Heart left ventricle (tissue), 16 donors: Measurements from ENCODE around the gene DNAJC3. TPM values are rescaled to one million over a fixed set of nuclear protein-coding genes. Genes with fewer than 3 reads are reported as not detected.

Source experiments
- ATAC-seq, 4 donors: fragments of 200-7000 bp; cut with Tn5 transposase; one replicate each; pipeline ENCODE4 v1.9.1; 2020 to 2022; ENCODE audit warnings: moderate library complexity in 4 of 4, mild to moderate bottlenecking in 3 of 4, moderate number of reproducible peaks in 1 of 4
- DNase-seq, 5 donors: peaks; one replicate each; pipeline ENCODE4 v3.0.0-alpha.2; 2020
- H3K27ac ChIP-seq, 12 donors: fragments of 200-600 bp; sonication (generic) in 4 of 12; one replicate each; pipeline versions ENCODE4 v1.5.0 to v1.8.0; 2016 to 2022; ENCODE audit warnings: mild to moderate bottlenecking in 2 of 12
- H3K27me3 ChIP-seq, 9 donors: fragments of 200-600 bp; sonication (generic) in 2 of 9; one replicate each; pipeline versions ENCODE4 v1.5.1 to v1.8.0; 2016 to 2022; ENCODE audit warnings: mild to moderate bottlenecking in 3 of 9
- H3K36me3 ChIP-seq, 9 donors: fragments of 200-600 bp; sonication (generic) in 2 of 9; one replicate each; pipeline versions ENCODE4 v1.5.0 to v1.8.0; 2018 to 2022; ENCODE audit warnings: mild to moderate bottlenecking in 2 of 9
- H3K4me1 ChIP-seq, 12 donors: fragments of 200-600 bp; sonication (generic) in 4 of 12; one replicate each; pipeline versions ENCODE4 v1.5.0 to v1.8.0; 2016 to 2022; ENCODE audit warnings: mild to moderate bottlenecking in 3 of 12
- H3K4me3 ChIP-seq, 12 donors: fragments of 200-600 bp; sonication (generic) in 4 of 12; one replicate each; pipeline versions ENCODE4 v1.5.0 to v1.8.0; 2017 to 2022; ENCODE audit warnings: mild to moderate bottlenecking in 9 of 12, moderate library complexity in 4 of 12
- H3K9me3 ChIP-seq, 12 donors: fragments of 200-600 bp; sonication (generic) in 4 of 12; one replicate each; pipeline versions ENCODE4 v1.5.0 to v1.8.0; 2016 to 2022; ENCODE audit warnings: mild to moderate bottlenecking in 1 of 12
- POLR2A ChIP-seq, 2 donors: fragments of 450-650 bp; IDR thresholded peaks; one replicate each; pipeline ENCODE4 v1.6.1; 2017; ENCODE audit warnings: antibody characterized with exemption in 2 of 2, mild to moderate bottlenecking in 2 of 2, moderate library complexity in 2 of 2
- WGBS, 4 donors: extraction: QIAGEN DNeasy Blood & Tissue Kit in 2 of 4; methylation state at CpG; one replicate each; pipeline versions ENCODE4 v1.1.5 to v1.1.7; 2013 to 2018; 5-methylcytosine and 5-hydroxymethylcytosine counted together
- intact Hi-C, 10 donors: fragments of 100-400 bp; cut with DNase I; formaldehyde crosslinking; loops; one replicate each; pipeline versions ENCODE4 v1.11.1 to v1.14.2; 2022
- polyA plus RNA-seq, 2 donors: library from polyadenylated mRNA; stranded (reverse); fragments of 200-250 nt; gene quantifications; one replicate each; pipeline ENCODE4 v1.2.3, GENCODE V29; 2013
- total RNA-seq, 9 donors: library from RNA; depleted of rRNA in 2 of 9; stranded (reverse); fragments of >200 nt in 2 of 9; fragmentation: NEBNext Ultra II Directional in 3 of 9; extraction: Animal tissue kit (Norgen Biotek cat#: 25700) in 3 of 9; gene quantifications; one replicate each; pipeline versions ENCODE4 v1.1.0 to v1.2.4, GENCODE V29; 2016 to 2023
- TF ChIP-seq, protein P1 (sequence below), 12 donors: fragments of 200-600 bp; sonication (generic) in 4 of 12; IDR thresholded peaks; one replicate each; pipeline versions ENCODE4 v1.5.0 to v1.8.0; 2018 to 2022; ENCODE audit warnings: antibody characterized with exemption in 12 of 12, mild to moderate bottlenecking in 5 of 12
- donor health status: ischemic (EF 13 %, LVEDD 7.1; RV severe dilation, severe dysfunction).
- donor health status: healthy with polysubstance abuse.
- donor health status: DM: no; HTN: yes; CAD: no.
- donor health status: DM: no; HTN: no; CAD: no.
- donor health status: ischemic (EF 25% LVEDD 6.9; RV normal size, moderate dysfunction).
- donor health status: ischemic (EF 25% LVEDD 5.7; RV mildly dilated, moderate dysfunction).
- donor health status: healthy.
- donor health status: DM: yes; HTN: yes; CAD: no.
- donor health status: ischemic (EF 35%, LVEDD 5.7; RV mildly dilated, moderate dysfunction).
- donor health status: nonischemic (EF 11% LVEDD 7.7; RV severe dilation, severe dysfunction).
- donor health status: DM: yes; HTN: yes; CAD: no.
- donor health status: PGD.
- donor health status: ischemic (EF 29% LVEDD 5.4; RV normal size, mild dysfunction).
- donor health status: nonischemic (EF 23%, LVEDD 6.1; RV moderate dilation, normal function).

Gene DNAJC3
- total and polyA plus RNA-seq, 11 donors = 8.7 to 43.9 (median 33.7) TPM

GRCh38 chr13:95800436-95800835 is 123.5 kb downstream of the DNAJC3 start:
- intact Hi-C loops = no loop called here
- DNase-seq (no peak), ATAC-seq (no peak)
- no peak overlapping the region for H3K27ac ChIP-seq
- H3K36me3 ChIP-seq = peaks cover 0 to 18% (median 2%) of the 10 kb centered on the region in 9 donors
- H3K4me3 ChIP-seq = no peak overlapping the region
- WGBS, 4 donors = 57 to 63% (median 60%) methylated on average over 1 of the region's 1 CpG
- no peak for TF ChIP-seq POLR2A (IDR thresholded peaks at IDR 0.05)
- TF ChIP-seq, protein P1, sequence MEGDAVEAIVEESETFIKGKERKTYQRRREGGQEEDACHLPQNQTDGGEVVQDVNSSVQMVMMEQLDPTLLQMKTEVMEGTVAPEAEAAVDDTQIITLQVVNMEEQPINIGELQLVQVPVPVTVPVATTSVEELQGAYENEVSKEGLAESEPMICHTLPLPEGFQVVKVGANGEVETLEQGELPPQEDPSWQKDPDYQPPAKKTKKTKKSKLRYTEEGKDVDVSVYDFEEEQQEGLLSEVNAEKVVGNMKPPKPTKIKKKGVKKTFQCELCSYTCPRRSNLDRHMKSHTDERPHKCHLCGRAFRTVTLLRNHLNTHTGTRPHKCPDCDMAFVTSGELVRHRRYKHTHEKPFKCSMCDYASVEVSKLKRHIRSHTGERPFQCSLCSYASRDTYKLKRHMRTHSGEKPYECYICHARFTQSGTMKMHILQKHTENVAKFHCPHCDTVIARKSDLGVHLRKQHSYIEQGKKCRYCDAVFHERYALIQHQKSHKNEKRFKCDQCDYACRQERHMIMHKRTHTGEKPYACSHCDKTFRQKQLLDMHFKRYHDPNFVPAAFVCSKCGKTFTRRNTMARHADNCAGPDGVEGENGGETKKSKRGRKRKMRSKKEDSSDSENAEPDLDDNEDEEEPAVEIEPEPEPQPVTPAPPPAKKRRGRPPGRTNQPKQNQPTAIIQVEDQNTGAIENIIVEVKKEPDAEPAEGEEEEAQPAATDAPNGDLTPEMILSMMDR (IDR thresholded peaks at IDR 0.05) = no peak
- H3K4me1 ChIP-seq = no peaks in the 10 kb centered on the region
- peaks cover 0 to 12% (median 0%) of the 10 kb centered on the region in 12 donors for H3K9me3 ChIP-seq
- H3K27me3 ChIP-seq = no peaks in the 10 kb centered on the region

DNA sequence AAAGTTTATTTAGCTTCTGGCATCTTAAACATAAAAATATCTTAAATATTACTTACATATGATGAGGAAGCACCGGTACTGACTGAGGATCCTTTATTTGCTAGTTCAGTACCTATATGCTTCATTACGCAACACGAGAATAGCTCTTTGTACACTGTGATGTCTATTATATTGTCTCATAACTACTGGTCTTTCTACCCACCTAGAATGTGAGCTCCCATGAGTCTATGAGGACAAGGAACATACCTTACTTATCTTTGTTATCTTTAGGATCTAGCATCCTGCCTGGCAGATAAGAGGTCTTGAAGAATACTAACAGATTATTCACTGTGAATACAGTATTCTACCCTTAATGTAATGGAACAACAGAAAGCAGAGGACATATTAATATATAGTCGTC is 124.9 kb downstream of the DNAJC3 start:
- ATAC-seq (no peak), DNase-seq (no peak)
- intact Hi-C loops = no loop called here
- no peaks in the 10 kb centered on the region for H3K4me1 ChIP-seq
- H3K4me3 ChIP-seq = no peak overlapping the region
- H3K27ac ChIP-seq = no peak overlapping the region
- TF ChIP-seq, protein P1 (IDR thresholded peaks at IDR 0.05) = no peak
- TF ChIP-seq POLR2A (IDR thresholded peaks at IDR 0.05) = no peak
- H3K36me3 ChIP-seq = peaks cover 0 to 11% (median 0%) of the 10 kb centered on the region in 9 donors
- H3K9me3 ChIP-seq = peaks cover 0 to 26% (median 3%) of the 10 kb centered on the region in 12 donors
- WGBS, 4 donors = 96 to 99% (median 97%) methylated on average over 4 of the region's 4 CpGs
- H3K27me3 ChIP-seq = no peaks in the 10 kb centered on the region

- intact Hi-C loops = no loop called here
- H3K36me3 ChIP-seq = peaks cover 0 to 11% (median 0%) of the 10 kb centered on the region in 9 donors
- ATAC-seq (no peak), DNase-seq (no peak)
- H3K27ac ChIP-seq = no peak overlapping the region
- no peak overlapping the region for H3K4me3 ChIP-seq
- no peaks in the 10 kb centered on the region for H3K27me3 ChIP-seq
- no peaks in the 10 kb centered on the region for H3K4me1 ChIP-seq
- H3K9me3 ChIP-seq = peaks cover 0 to 46% (median 6%) of the 10 kb centered on the region in 12 donors
- TF ChIP-seq POLR2A (IDR thresholded peaks at IDR 0.05) = no peak
- TF ChIP-seq, protein P1 (IDR thresholded peaks at IDR 0.05) = no peak
Observed at GRCh38 chr13:95805921-95806320, 129.0 kb downstream of the DNAJC3 start.

DNA sequence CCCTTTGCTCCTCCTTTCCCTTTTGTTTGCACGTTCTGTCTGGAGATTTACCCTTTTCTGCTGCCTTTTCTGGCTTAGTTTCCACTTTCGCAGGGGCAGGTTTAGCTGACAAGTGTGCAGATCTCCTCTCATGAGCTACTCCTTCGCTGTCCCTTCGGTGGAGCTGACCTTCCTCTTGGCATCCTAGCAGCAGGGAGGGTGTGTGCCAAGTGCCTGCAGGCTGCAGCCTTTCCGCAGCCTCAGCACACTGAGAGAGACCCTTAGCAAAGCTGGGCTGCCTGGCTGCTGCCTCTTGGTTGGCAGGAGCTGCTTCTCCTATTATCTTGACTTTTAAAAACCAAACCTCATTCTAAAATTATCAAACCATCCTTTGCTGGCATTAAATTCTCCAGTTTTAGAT is 132.5 kb downstream of the DNAJC3 start:
- Histone ChIP-seq H3K27ac (no peak overlapping the region), H3K36me3 (peaks cover 0 to 20% (median 0%) of the 10 kb centered on the region in 9 donors), H3K27me3 (no peaks in the 10 kb centered on the region), H3K4me1 (no peaks in the 10 kb centered on the region), H3K9me3 (peaks cover 0 to 65% (median 16%) of the 10 kb centered on the region in 12 donors), H3K4me3 (no peak overlapping the region)
- ATAC-seq = peak in 2 of 4 donors; percentile 55 to 59
- DNase-seq = peak in 2 of 5 donors; percentile 26 to 31
- 76 to 82% (median 80%) methylated on average over 5 of the region's 5 CpGs for WGBS, 4 donors
- intact Hi-C loops = no loop called here
- TF ChIP-seq POLR2A (IDR thresholded peaks at IDR 0.05) = no peak
- TF ChIP-seq, protein P1 (IDR thresholded peaks at IDR 0.05) = no peak
